Lung (tissue), 12 donors: ENCODE measurements around the gene MRPS16. TPM values are rescaled to one million over a fixed set of nuclear protein-coding genes. Genes with fewer than 3 reads are reported as not detected.

ENCODE experiments used
- ATAC-seq: fragments of 200-7000 bp; cut with Tn5 transposase; one replicate; pipeline ENCODE4 v1.9.1; 2020; ENCODE audit warnings: moderate number of reproducible peaks; ENCODE audit not compliant: insufficient read depth, low FRiP score
- DNase-seq, 3 donors: peaks; one replicate each; pipeline ENCODE4 v3.0.0-alpha.2; 2013 to 2017
- H3K27ac ChIP-seq, 2 donors: one replicate each; pipeline ENCODE4 v1.5.1; 2013; ENCODE audit warnings: mild to moderate bottlenecking in 2 of 2, moderate library complexity in 2 of 2, control low read depth in 1 of 2, inconsistent platforms in 1 of 2, low read depth in 1 of 2, low read length in 1 of 2
- H3K27me3 ChIP-seq, 3 donors: one replicate each; pipeline ENCODE4 v1.5.1; 2013; ENCODE audit warnings: low read length in 2 of 3; ENCODE audit not compliant: control insufficient read depth in 3 of 3, insufficient read depth in 3 of 3
- H3K36me3 ChIP-seq, 4 donors: one replicate each; pipeline ENCODE4 v1.5.1; 2013; ENCODE audit warnings: low read length in 4 of 4, mild to moderate bottlenecking in 1 of 4, moderate library complexity in 1 of 4; ENCODE audit not compliant: control insufficient read depth in 4 of 4, insufficient read depth in 4 of 4
- H3K4me1 ChIP-seq, 5 donors: one replicate each; pipeline ENCODE4 v1.5.1; 2013; ENCODE audit warnings: low read length in 5 of 5, mild to moderate bottlenecking in 2 of 5, moderate library complexity in 1 of 5; ENCODE audit not compliant: control insufficient read depth in 5 of 5, insufficient read depth in 5 of 5
- H3K4me3 ChIP-seq: one replicate; pipeline ENCODE4 v1.5.1; 2013; ENCODE audit warnings: mild to moderate bottlenecking, control low read depth, moderate library complexity
- H3K9ac ChIP-seq, 2 donors: one replicate each; pipeline ENCODE4 v1.5.1; 2013; ENCODE audit warnings: low read length in 2 of 2, control low read depth in 1 of 2; ENCODE audit not compliant: insufficient read depth in 1 of 2
- H3K9me3 ChIP-seq, 4 donors: one replicate each; pipeline ENCODE4 v1.5.1; 2013; ENCODE audit warnings: low read length in 3 of 4, mild to moderate bottlenecking in 1 of 4, moderate library complexity in 1 of 4; ENCODE audit not compliant: control insufficient read depth in 4 of 4, insufficient read depth in 3 of 4
- CTCF ChIP-seq: IDR thresholded peaks from 2 replicates; pipeline ENCODE4 v1.5.1; 2012; ENCODE audit warnings: mild to moderate bottlenecking; ENCODE audit errors: control extremely low read depth, extremely low read depth
- WGBS, 2 donors: extraction: QIAGEN DNeasy Blood & Tissue Kit; methylation state at CpG; one replicate each; pipeline ENCODE4 v1.1.7; 2013; 5-methylcytosine and 5-hydroxymethylcytosine counted together
- polyA plus RNA-seq, 2 donors: library from polyadenylated mRNA; stranded (reverse); fragments of 200-250 nt; gene quantifications; one replicate each; pipeline ENCODE4 v1.2.1, GENCODE V29; 2013
- total RNA-seq, 2 donors: library from RNA; depleted of rRNA in 1 of 2; stranded (reverse); fragments of >200 nt in 1 of 2; gene quantifications; one replicate each; pipeline ENCODE4 v1.2.1, GENCODE V29; 2014 to 2021
- donor health status: control.
- donor health status: control.
- donor health status: Bipolar disorder and iron deficiency.
- donor health status: healthy.
- donor health status: DM: yes; HTN: yes; CAD: no.

The MRPS16 gene
- total and polyA plus RNA-seq, 4 donors = 32.7 to 96.1 (median 63.4) TPM

GRCh38 chr10:73289958-73290357 is 37.5 kb upstream of the MRPS16 start:
- H3K36me3 ChIP-seq = peaks cover 0 to 2% (median 0%) of the 10 kb centered on the region in 4 donors
- no peak for DNase-seq
- no peaks in the 10 kb centered on the region for H3K9me3 ChIP-seq
- H3K9ac ChIP-seq = no peak overlapping the region
- peaks cover 0 to 2% (median 0%) of the 10 kb centered on the region in 5 donors for H3K4me1 ChIP-seq
- no peak overlapping the region for H3K4me3 ChIP-seq
- 94 to 98% methylated on average over 1 of the region's 1 CpG for WGBS, 2 donors
- H3K27me3 ChIP-seq = no peaks in the 10 kb centered on the region
- H3K27ac ChIP-seq = no peak overlapping the region
- no peak for ATAC-seq
- TF ChIP-seq CTCF = no peak

DNA sequence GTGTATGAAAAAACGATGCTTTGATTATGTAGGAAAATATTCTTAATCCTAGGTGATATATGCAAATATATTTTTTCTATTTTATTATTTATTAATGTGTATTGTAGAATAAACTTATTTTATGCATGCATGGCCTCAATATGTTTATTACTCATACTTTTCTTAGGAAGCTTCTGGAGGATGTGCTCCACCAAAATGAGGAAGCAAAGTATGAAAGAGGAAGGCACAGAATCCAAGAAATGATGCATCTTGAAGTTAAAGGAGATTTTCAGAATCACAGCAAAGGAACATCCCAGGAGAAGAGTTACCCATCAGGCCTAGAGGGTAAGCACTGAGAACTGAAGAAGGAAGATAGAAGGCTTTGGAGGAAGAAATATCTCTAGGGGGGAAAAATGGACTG is 35.0 kb upstream of the MRPS16 start:
- no peak for TF ChIP-seq CTCF
- Histone ChIP-seq H3K4me1 (peaks cover 0 to 2% (median 0%) of the 10 kb centered on the region in 5 donors), H3K9me3 (no peaks in the 10 kb centered on the region), H3K36me3 (peaks cover 0 to 2% (median 0%) of the 10 kb centered on the region in 4 donors), H3K9ac (no peak overlapping the region), H3K27ac (no peak overlapping the region), H3K4me3 (no peak overlapping the region), H3K27me3 (no peaks in the 10 kb centered on the region)
- WGBS, 2 donors = 85 to 91% methylated on average over 1 of the region's 1 CpG
- DNase-seq (no peak), ATAC-seq (no peak)

GRCh38 chr10:73281097-73281496 is 28.7 kb upstream of the MRPS16 start:
- Histone ChIP-seq H3K27me3 (no peaks in the 10 kb centered on the region), H3K9ac (no peak overlapping the region), H3K36me3 (no peaks in the 10 kb centered on the region), H3K9me3 (no peaks in the 10 kb centered on the region), H3K4me1 (no peaks in the 10 kb centered on the region), H3K27ac (no peak overlapping the region), H3K4me3 (no peak overlapping the region)
- DNase-seq = no peak
- 88 to 96% methylated on average over 3 of the region's 3 CpGs for WGBS, 2 donors
- TF ChIP-seq CTCF = no peak
- ATAC-seq = no peak

- Histone ChIP-seq H3K9ac (no peak overlapping the region), H3K36me3 (no peaks in the 10 kb centered on the region), H3K4me3 (no peak overlapping the region), H3K27ac (no peak overlapping the region), H3K4me1 (no peaks in the 10 kb centered on the region), H3K27me3 (no peaks in the 10 kb centered on the region), H3K9me3 (no peaks in the 10 kb centered on the region)
- no peak for TF ChIP-seq CTCF
- WGBS, 2 donors = 94 to 97% methylated on average over 2 of the region's 2 CpGs
- no peak for DNase-seq
- ATAC-seq = no peak
Measured at GRCh38 chr10:73264423-73264822, 12.0 kb upstream of the MRPS16 start.
